ENCODE results near the gene RPS6KA1.

GRCh38 chr1:26558685-26559048 is 29.1 kb downstream of the RPS6KA1 start:
- TF ChIP-seq EHMT2 (IDR thresholded peaks at IDR 0.05) (no peak), CTCF (IDR thresholded peaks at IDR 0.05 in 2 of 3, conservative IDR thresholded peaks at IDR 0.05 in 1 of 3; ENCODE audit: insufficient read depth in 2 of 3, low read depth in 1 of 3, low read length in 3 of 3) (no peak), SMARCB1 (IDR thresholded peaks at IDR 0.05; ENCODE audit: insufficient read length, low read depth) (no peak), CBX8 (IDR thresholded peaks at IDR 0.05; ENCODE audit: borderline replicate concordance, extremely low read depth, low read depth, low read length, poor library complexity, severe bottlenecking) (no peak), ESRRA (IDR thresholded peaks at IDR 0.05; ENCODE audit: borderline replicate concordance, low read depth) (no peak), GATA2 (CRISPR knock-in tag; IDR thresholded peaks at IDR 0.05) (no peak), ZNF24 (IDR thresholded peaks at IDR 0.05) (no peak), RERE (CRISPR knock-in tag; IDR thresholded peaks at IDR 0.05; ENCODE audit: borderline replicate concordance) (no peak)
